T-helper 2 cell treated with Interferon-gamma antibody and Interleukin-4, amounts not matched to agents 5 μg/mL and 100 μg/mL, for 36 hours (primary cell): ENCODE results near the gene SRGAP1.

Source experiments
- DNase-seq: peaks from one replicate; pipeline ENCODE4 v3.0.0; 2021; ENCODE audit warnings: low spot score
- H3K27ac Mint-ChIP-seq: one replicate; pipeline ENCODE4 v1.8.0; 2021; ENCODE audit warnings: mild to moderate bottlenecking, mixed read lengths
- H3K27me3 Mint-ChIP-seq: one replicate; pipeline ENCODE4 v1.8.0; 2021; ENCODE audit warnings: low read depth, mixed read lengths
- H3K36me3 Mint-ChIP-seq: one replicate; pipeline ENCODE4 v1.8.0; 2021; ENCODE audit warnings: low read depth, mixed read lengths
- H3K4me1 Mint-ChIP-seq: one replicate; pipeline ENCODE4 v1.8.0; 2021; ENCODE audit warnings: low read depth, mixed read lengths
- H3K4me3 Mint-ChIP-seq: one replicate; pipeline ENCODE4 v1.8.0; 2022; ENCODE audit warnings: mild to moderate bottlenecking, moderate library complexity, mixed read lengths
- H3K9me3 Mint-ChIP-seq: one replicate; pipeline ENCODE4 v1.8.0; 2021; ENCODE audit warnings: mixed read lengths

The SRGAP1 gene

DNA sequence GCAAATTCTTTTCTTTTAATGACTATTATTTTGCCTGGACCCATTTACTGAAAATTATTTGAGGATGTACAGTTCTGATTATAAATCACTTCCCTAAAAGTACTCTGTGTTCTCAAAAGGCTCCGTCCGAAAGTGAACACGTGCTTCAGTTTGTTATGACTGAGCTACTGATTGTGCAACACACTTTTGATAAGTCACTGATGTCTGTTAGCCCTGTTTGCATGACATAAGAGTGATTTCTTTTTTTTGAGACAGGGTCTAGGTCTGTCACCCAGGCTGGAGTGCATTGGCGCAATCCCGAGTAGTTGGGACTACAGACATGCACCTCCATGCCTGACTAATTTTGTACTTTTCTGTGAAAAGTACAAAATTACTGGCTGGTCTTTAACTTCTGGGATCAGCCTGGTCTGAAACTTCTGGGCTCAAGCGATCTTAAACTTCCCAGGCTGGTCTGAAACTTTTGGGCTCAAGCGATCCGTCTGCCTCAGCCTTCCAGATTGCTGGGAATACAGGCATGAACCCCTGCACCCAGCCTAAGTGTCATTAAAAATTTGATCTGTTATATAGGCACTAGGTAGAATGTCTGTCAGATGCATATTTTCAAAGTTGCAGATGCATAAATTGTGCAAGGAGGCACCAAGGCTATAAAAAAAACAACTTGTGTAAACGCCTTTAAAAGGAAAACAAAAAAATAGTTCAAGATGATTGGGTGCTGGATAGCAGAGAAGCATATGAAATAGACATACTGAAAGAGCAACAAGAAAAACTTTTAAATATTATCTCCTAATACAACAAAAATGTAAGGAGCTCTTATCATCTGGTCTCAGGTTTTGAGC lies 111.5 kb downstream of the SRGAP1 start:
- no peak overlapping the region for H3K27ac Mint-ChIP-seq
- H3K27me3 Mint-ChIP-seq, result no peaks in the 10 kb centered on the region
- H3K36me3 Mint-ChIP-seq, result no peaks in the 10 kb centered on the region
- no peak overlapping the region for H3K4me3 Mint-ChIP-seq
- DNase-seq, result no peak
- H3K9me3 Mint-ChIP-seq, result no peaks in the 10 kb centered on the region
- H3K4me1 Mint-ChIP-seq, result no peaks in the 10 kb centered on the region

DNA sequence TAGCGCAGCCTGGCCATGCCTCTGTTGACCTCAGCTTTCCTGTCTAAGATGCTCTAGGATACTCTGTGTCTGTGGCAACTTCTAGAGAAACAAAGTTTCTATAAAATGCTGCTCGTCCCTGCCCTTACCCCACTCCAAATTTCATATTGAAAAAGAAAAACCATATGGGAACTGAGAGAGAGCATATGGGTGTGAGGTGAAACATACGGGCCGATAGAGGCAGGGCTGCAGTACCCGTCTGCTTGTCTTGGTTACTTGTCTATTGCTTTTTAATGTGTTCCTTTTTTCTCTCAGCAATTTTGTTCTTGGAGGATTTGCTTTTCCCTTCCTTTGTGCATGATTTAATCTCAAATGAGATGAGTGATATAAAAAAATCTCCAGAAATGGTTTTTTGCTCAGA lies 113.0 kb downstream of the SRGAP1 start:
- H3K27ac Mint-ChIP-seq, result no peak overlapping the region
- H3K36me3 Mint-ChIP-seq, result no peaks in the 10 kb centered on the region
- H3K4me3 Mint-ChIP-seq, result no peak overlapping the region
- H3K27me3 Mint-ChIP-seq, result no peaks in the 10 kb centered on the region
- H3K9me3 Mint-ChIP-seq, result no peaks in the 10 kb centered on the region
- DNase-seq, result no peak
- H3K4me1 Mint-ChIP-seq, result no peaks in the 10 kb centered on the region

DNA sequence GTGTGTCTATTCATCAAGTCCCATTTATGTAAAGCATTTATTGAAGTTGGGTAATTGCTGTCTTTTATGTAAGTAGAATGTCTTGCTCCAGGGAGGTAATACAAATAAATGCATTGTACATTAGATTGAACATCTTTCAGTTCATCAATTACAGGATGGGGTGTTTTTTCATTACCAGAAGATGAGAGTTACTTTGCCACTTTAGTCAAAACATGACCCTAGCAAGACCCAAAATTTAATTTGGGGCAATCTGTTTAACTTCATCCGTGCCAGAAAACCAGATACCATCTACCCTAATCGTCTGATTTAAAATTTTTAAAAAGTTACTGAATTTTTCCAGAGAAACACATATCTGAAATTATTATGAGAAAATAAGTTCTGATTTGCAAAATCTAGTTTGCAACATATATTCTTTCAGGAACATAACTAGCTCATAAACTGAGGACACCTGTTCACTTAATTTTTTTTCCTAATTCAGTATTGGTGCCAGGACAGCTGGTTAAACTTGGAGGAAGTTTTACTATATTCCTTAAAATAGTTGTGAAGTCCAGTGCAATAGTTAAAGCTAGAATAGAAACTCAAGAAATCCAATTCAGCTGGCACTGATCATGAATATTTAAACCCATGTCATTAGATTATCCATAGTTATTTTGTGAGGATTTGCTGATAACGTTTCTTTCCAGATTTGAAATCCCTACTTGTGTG lies 114.5 kb downstream of the SRGAP1 start:
- H3K4me3 Mint-ChIP-seq, result no peak overlapping the region
- DNase-seq, result no peak
- H3K9me3 Mint-ChIP-seq, result no peaks in the 10 kb centered on the region
- no peaks in the 10 kb centered on the region for H3K27me3 Mint-ChIP-seq
- no peaks in the 10 kb centered on the region for H3K36me3 Mint-ChIP-seq
- no peaks in the 10 kb centered on the region for H3K4me1 Mint-ChIP-seq
- H3K27ac Mint-ChIP-seq, result no peak overlapping the region

DNA sequence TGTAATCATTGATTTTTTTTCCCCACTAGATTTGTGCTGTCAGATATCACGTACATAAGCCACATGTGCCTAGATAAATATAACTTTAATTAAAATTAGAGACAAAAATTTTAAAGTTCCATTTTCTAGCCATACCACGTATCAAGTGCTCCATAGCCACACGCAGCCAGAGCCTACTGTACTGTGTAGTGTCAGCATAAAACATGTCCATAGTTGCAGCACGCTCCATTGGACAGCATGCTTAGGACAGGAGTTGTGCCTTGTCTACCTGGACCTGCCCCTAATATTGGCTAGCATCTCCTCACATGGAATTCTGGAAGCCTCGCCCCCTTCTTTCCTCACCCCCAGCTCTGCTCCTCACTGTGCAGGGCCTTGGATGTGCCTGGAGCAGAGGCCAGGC lies 116.5 kb downstream of the SRGAP1 start:
- H3K27ac Mint-ChIP-seq, result no peak overlapping the region
- DNase-seq, result no peak
- H3K9me3 Mint-ChIP-seq, result no peaks in the 10 kb centered on the region
- H3K36me3 Mint-ChIP-seq, result no peaks in the 10 kb centered on the region
- H3K27me3 Mint-ChIP-seq, result no peaks in the 10 kb centered on the region
- H3K4me3 Mint-ChIP-seq, result no peak overlapping the region
- no peaks in the 10 kb centered on the region for H3K4me1 Mint-ChIP-seq

DNA sequence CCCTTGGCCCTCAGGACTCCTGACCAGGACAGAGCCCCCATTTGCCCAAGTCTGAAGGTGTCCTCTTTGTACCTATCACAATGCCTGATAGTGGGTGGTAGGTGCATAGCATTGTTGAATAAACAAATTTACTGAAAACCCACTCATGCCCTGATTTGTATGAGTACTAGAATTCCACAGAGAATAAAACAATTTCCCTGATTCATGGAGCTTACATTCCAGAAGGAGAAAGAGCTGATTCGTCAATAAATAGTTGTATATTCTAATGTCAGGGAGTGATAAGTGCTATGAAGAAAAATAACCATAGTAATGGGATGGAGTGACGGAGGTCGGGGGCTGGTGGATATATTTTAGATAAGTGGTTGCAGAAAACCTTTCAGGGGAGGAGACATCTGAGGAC lies 117.0 kb downstream of the SRGAP1 start:
- H3K27ac Mint-ChIP-seq, result no peak overlapping the region
- H3K36me3 Mint-ChIP-seq, result no peaks in the 10 kb centered on the region
- no peaks in the 10 kb centered on the region for H3K4me1 Mint-ChIP-seq
- no peak for DNase-seq
- no peak overlapping the region for H3K4me3 Mint-ChIP-seq
- H3K9me3 Mint-ChIP-seq, result no peaks in the 10 kb centered on the region
- no peaks in the 10 kb centered on the region for H3K27me3 Mint-ChIP-seq

DNA sequence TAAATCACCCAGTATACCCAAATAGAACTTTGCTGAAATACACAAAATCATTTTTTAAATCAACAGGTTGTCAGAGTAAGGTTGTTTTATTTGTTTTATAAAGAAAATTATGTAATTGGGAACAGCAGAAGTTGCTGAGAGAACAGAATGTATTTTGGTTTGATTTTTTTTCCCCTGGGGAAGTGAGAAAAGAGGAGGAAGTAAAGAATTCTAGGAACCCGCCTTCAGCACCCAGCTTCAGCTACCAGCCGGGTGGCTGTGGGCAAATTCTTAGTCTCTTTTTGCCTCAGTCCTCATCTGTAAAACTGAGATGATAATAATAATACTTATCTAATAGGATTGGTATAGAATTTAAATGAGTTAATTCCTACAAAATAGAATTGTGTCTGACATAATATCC lies 119.4 kb downstream of the SRGAP1 start:
- no peaks in the 10 kb centered on the region for H3K9me3 Mint-ChIP-seq
- no peak overlapping the region for H3K27ac Mint-ChIP-seq
- peaks cover 5% of the 10 kb centered on the region for H3K27me3 Mint-ChIP-seq
- no peak for DNase-seq
- no peaks in the 10 kb centered on the region for H3K36me3 Mint-ChIP-seq
- no peak overlapping the region for H3K4me3 Mint-ChIP-seq
- no peaks in the 10 kb centered on the region for H3K4me1 Mint-ChIP-seq

DNA sequence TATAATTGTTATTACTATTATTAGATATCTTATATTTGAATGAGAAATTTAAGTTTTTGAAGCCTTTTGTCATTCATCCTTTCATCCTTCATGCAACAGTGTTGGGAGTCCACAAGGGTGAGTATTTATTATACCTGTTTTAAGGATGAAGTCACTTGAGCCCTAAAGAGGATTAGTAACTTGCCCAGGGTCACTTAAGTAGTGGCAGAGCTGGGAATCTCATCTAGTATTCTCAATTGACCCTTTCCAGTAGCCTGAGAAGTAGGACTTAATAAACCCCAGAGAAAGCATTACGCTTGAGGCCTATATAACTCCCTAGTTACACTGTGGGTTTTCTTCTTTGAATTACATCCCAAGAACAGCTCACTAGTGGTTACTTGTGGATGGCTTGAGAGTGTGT lies 119.8 kb downstream of the SRGAP1 start:
- DNase-seq, result no peak
- Mint-ChIP-seq H3K27me3 (peaks cover 5% of the 10 kb centered on the region), H3K27ac (no peak overlapping the region), H3K9me3 (no peaks in the 10 kb centered on the region), H3K36me3 (no peaks in the 10 kb centered on the region), H3K4me1 (no peaks in the 10 kb centered on the region), H3K4me3 (no peak overlapping the region)

DNA sequence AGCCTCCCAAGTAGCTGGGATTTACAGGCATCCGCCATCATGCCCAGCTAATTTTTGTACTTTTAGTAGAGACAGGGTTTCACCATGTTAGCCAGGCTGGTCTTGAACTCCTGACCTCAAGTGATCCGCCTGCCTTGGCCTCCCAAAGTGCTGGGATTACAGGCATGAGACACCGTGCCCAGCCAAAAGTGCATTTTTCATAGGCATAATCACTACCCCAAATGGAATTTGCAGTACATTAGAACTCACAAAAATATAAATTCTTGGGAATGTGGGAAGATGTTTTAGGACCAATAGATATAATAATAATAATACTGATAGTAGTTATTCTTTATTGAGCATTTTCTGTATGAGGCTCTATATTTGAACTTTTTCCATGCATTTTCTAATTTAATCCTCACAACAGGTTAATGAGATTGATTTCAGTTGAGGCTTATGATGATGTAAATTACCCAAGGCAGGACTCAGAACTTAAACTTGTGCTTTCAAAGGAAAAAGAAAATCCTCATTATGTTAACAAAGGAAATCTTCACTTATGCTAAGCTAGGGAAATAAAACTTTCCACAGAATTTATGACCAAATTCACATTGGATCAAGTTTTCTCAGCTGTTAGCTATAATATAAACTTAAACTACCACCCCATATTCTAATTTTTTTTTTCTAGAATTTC lies 121.6 kb downstream of the SRGAP1 start:
- Mint-ChIP-seq H3K27ac (no peak overlapping the region), H3K27me3 (peaks cover 5% of the 10 kb centered on the region), H3K36me3 (no peaks in the 10 kb centered on the region), H3K9me3 (no peaks in the 10 kb centered on the region), H3K4me3 (no peak overlapping the region), H3K4me1 (no peaks in the 10 kb centered on the region)
- no peak for DNase-seq

DNA sequence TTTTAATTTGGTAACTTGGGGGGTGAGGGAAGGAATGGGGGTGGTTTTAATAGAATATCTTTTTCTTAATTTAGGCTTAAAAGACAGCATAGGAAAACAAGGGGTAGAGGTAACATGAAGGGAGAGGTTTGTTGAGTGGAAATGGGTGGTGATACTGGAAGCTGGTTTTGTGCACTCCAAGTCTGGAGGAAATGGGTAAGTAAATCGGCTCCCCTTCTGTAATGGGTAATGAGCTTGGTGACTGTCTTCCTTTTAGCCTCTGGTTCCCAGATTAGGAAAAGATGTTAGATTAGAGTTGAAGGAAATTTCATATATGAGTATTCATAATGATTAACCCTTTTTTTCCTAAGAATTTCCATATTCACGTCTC lies 122.1 kb downstream of the SRGAP1 start:
- no peaks in the 10 kb centered on the region for H3K36me3 Mint-ChIP-seq
- DNase-seq, result no peak
- H3K9me3 Mint-ChIP-seq, result no peaks in the 10 kb centered on the region
- no peaks in the 10 kb centered on the region for H3K4me1 Mint-ChIP-seq
- no peak overlapping the region for H3K27ac Mint-ChIP-seq
- no peak overlapping the region for H3K4me3 Mint-ChIP-seq
- peaks cover 5% of the 10 kb centered on the region for H3K27me3 Mint-ChIP-seq

DNA sequence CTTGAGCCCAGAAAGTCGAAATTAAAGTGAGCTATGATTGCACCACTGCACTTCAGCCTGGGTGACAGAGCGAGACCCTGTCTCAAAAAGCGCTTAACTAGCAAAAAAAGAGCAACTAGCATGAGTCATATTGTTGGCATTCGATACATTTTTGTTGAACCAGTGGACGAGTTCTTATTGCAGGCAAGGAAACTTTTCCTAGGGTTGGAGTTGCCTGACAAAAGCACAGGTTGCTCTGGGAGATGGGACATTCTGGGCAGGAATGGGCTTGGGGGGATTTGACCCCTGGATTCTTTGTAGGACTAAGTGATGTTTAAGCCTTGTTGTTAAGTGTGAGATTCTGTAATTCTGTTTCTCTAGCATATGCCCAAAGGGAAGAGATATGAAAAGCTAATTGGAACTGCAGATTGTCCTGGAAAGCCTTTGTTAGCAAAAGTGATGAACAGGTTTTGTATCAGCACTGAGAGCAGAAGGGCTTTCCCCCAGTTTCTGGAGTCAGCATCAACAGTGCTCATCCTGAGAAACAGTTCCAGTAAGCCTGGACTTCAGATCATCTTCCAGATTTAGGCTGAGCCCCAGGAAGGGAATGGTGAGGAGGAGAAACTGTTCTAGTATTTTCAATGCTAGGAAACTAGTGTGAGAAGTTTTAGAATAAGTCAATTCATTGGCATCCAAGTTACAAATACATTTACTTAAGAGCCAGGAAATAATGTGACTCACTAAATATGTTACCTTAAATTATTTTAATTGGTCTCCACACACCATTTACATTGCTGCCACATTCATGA lies 123.1 kb downstream of the SRGAP1 start:
- Mint-ChIP-seq H3K4me3 (no peak overlapping the region), H3K4me1 (no peaks in the 10 kb centered on the region), H3K36me3 (no peaks in the 10 kb centered on the region), H3K27ac (no peak overlapping the region), H3K27me3 (peaks cover 5% of the 10 kb centered on the region), H3K9me3 (no peaks in the 10 kb centered on the region)
- DNase-seq, result no peak

DNA sequence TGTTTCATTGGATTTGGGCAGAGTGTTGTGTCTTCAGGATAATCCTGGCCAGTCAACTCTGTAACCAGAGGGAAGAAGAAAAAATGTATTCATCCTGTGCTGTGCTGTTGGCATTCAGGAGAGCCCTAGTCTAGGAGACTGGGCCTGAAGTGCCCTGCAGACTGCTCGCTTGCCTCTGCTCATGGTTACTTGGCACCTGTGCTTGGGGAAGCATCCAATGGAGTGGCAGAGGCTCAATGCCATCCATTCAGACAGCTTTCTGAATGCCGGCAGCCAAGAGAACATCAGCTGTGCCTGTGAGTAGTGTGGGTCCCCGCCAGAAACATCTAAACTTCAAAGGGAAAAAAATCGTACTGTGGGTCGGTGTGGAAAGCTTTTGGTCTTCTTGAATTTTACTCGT lies 124.2 kb downstream of the SRGAP1 start:
- peaks cover 5% of the 10 kb centered on the region for H3K27me3 Mint-ChIP-seq
- no peak overlapping the region for H3K27ac Mint-ChIP-seq
- no peaks in the 10 kb centered on the region for H3K9me3 Mint-ChIP-seq
- H3K4me1 Mint-ChIP-seq, result no peaks in the 10 kb centered on the region
- H3K36me3 Mint-ChIP-seq, result no peaks in the 10 kb centered on the region
- no peak overlapping the region for H3K4me3 Mint-ChIP-seq
- no peak for DNase-seq

DNA sequence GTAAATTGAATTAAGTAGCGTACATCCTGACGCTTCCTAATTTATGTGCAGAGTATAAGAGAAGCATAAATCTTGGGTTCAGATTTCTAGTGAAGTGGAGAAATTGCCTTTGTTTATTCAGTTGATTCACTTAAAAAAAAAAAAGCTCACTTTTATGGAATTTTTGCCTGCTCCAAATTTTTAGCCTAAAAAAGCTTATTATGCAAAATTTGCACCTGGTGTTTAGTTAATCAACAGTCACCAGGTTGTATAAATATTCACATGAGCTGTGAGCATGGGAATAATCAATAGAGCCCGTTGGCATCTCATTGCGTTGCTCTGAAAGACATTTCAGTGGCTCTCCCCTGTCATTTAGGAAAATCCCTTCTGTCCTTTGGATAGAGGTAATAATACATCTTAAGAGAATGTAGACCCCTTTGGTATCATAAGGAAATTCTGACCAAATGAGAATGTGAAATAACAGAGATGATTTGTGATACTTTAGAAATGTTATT lies 132.4 kb downstream of the SRGAP1 start:
- H3K36me3 Mint-ChIP-seq, result no peaks in the 10 kb centered on the region
- H3K27ac Mint-ChIP-seq, result no peak overlapping the region
- DNase-seq, result no peak
- no peaks in the 10 kb centered on the region for H3K27me3 Mint-ChIP-seq
- no peaks in the 10 kb centered on the region for H3K9me3 Mint-ChIP-seq
- H3K4me3 Mint-ChIP-seq, result no peak overlapping the region
- no peaks in the 10 kb centered on the region for H3K4me1 Mint-ChIP-seq

DNA sequence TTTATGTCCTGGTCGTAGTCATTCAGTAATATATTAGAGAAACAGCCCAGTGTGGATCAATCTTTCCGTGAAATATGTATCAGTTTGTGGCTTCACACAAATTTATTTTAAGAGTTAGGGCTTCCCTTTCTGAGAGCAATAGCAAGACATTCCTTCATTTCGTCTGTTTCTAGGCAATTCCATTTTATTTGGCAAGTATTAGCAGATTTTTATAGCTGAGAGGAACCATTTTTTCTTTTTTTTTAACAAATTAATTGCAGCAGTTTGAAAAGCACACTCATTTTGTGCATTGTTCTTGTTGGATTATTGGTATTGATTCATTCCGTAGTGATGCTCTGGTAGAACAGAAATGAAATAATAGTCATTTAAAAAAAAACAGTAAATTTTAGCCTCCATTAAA lies 132.9 kb downstream of the SRGAP1 start:
- Mint-ChIP-seq H3K4me3 (no peak overlapping the region), H3K27me3 (no peaks in the 10 kb centered on the region), H3K27ac (no peak overlapping the region), H3K36me3 (no peaks in the 10 kb centered on the region), H3K4me1 (no peaks in the 10 kb centered on the region), H3K9me3 (no peaks in the 10 kb centered on the region)
- no peak for DNase-seq

DNA sequence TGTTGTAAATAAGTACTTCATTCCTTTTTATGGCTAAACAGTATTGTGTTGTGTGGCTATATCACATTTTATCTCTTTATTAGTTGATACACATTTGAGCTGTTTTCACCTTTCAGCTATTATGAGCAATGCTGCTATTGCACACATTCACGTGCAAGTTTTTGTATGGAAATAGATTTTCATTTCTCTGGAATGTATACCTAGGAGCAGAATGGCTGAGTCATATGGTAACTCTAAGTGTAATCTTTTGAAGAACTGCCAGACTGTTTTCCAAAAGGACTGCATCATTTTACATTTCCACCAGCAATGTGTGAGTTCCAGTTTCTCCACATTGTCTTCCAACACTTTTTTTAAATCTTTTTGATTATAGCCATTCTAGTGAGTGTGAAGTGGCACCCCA lies 134.0 kb downstream of the SRGAP1 start:
- no peaks in the 10 kb centered on the region for H3K36me3 Mint-ChIP-seq
- no peak overlapping the region for H3K27ac Mint-ChIP-seq
- H3K27me3 Mint-ChIP-seq, result no peaks in the 10 kb centered on the region
- DNase-seq, result no peak
- H3K4me1 Mint-ChIP-seq, result no peaks in the 10 kb centered on the region
- H3K4me3 Mint-ChIP-seq, result no peak overlapping the region
- no peaks in the 10 kb centered on the region for H3K9me3 Mint-ChIP-seq
